NCI-H2196 (cell line): ENCODE measurements around the gene XKR8.

Experiments
- DNase-seq: peaks from one replicate; lab custom pipeline; 2025; ENCODE audit not compliant: unreplicated experiment; lab: John Stamatoyannopoulos, UW

XKR8 gene

GRCh38 chr1:27955076-27955475, 4.7 kb upstream of the XKR8 start:
- no peak for DNase-seq

DNA sequence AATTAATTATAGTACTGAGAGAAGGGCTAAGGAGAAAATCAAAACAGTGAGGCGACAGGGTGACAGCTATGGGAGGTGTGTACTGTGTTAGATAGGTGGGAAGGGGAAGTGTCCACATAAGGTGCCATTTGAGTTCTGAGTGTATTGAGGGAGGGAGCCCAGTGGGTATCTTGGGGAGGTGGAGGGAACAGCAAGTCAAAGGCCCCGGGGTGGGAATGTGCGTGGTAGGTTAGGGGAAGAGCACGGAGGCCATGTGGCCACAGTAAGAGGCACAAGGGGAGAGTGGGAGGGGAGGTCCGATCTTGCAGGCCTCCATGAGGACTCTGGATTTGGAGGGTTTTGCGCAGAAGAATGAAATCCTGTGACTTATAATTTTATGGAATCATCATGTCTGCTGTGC, 3.0 kb upstream of the XKR8 start:
- no peak for DNase-seq

DNA sequence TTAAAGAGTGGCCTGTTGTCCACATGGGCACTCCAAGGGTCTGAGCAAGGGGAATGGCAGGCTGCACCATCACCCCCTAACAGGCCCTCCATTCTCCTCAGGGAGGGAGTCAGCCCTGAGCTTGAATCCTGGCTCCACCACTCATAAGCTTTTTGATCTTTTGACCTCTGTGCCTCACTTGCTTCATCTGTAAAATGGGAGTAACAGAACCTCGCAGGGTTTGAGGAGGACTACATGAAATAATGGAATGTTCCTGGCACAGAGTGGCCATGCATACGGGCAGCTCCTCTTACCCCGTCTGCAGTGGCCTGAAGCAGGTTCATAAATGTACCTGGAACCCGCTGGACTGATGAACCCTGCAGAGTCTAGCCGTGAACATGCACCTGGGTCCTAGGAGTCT, 2.1 kb upstream of the XKR8 start:
- no peak for DNase-seq

DNA sequence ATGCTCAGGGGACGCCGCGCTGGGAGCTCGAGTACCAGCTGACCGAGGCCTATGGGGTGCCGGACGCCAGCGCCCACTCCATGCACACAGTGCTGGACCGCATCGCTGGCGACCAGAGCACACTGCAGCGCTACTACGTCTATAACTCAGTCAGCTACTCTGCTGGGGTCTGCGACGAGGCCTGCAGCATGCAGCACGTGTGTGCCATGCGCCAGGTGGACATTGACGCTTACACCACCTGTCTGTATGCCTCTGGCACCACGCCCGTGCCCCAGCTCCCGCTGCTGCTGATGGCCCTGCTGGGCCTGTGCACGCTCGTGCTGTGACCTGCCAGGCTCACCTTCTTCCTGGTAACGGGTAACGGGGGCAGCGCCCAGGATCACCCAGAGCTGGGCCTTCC, 1.3 kb upstream of the XKR8 start:
- DNase-seq = peak; percentile 45

DNA sequence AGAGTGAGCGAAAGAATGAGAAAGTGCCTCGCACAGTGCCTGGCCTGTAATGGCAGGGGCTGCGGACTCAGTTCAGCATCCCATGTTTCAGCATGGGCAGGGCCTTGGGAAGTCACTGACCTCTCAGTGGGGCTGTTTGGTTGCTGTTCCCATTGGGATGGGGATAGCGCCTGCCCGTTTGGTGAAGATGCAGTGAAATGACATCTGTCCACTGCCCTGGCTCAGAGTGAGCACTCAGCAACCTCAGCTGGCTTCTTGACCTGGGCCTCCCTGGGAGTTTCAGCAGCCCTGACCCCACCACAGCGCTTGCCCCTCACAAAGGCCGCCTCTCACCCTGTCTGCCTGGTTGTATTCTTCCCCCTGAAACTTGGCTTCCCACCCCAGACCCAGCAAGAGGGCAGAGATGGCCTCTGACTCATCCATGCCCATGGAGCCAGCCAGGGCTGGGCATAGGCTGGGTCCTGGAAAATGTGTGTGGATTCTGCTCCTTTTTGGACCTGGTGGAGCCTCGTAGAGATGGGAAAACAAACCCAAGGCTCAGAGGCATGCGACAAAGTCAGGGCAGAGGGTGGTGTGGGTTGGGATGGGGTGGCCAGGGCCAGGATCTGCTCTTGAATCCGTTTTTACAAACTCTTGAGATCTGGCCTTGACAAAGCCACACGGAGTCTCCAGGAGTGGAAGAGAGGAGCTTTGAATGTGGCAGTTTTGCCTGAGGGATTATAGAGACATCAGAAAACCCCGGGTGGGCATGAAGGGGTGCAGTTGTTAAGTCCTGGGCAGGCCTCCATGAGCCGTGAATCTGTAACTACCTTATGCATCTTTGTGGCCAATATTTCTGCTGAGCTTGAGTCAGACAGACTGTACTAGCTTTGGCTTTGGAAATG, 1.2 kb downstream of the XKR8 start:
- DNase-seq = no peak

GRCh38 chr1:27961646-27962221, 2.0 kb downstream of the XKR8 start:
- peak; percentile 26 for DNase-seq

DNA sequence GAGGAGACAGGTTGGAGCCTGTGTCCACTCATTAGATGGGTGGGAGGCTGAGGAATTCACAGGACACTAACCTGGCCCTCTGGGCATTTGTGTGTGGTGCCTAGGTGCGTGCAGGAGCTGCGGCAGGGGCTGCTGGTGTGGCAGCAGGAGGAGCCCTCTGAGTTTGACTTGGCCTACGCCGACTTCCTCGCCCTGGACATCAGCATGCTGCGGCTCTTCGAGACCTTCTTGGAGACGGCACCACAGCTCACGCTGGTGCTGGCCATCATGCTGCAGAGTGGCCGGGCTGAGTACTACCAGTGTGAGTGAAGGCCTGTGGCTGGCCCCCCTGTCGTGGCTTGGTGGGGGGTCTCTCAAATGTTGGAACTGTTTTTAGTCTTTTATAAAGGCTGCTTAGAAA, 3.6 kb downstream of the XKR8 start:
- no peak for DNase-seq

GRCh38 chr1:27966402-27967105, 6.8 kb downstream of the XKR8 start:
- DNase-seq = no peak

GRCh38 chr1:27967106-27967883, 7.5 kb downstream of the XKR8 start:
- DNase-seq = no peak

GRCh38 chr1:27967884-27968466, 8.2 kb downstream of the XKR8 start:
- no peak for DNase-seq

GRCh38 chr1:27968692-27969091, 8.9 kb downstream of the XKR8 start:
- no peak for DNase-seq

- DNase-seq = no peak
Observed at GRCh38 chr1:27970401-27970800, 10.6 kb downstream of the XKR8 start.

GRCh38 chr1:27971674-27972073, 11.9 kb downstream of the XKR8 start:
- DNase-seq = peak; percentile 23

- DNase-seq = no peak
Observed at GRCh38 chr1:27972141-27972540, 12.4 kb downstream of the XKR8 start.

DNA sequence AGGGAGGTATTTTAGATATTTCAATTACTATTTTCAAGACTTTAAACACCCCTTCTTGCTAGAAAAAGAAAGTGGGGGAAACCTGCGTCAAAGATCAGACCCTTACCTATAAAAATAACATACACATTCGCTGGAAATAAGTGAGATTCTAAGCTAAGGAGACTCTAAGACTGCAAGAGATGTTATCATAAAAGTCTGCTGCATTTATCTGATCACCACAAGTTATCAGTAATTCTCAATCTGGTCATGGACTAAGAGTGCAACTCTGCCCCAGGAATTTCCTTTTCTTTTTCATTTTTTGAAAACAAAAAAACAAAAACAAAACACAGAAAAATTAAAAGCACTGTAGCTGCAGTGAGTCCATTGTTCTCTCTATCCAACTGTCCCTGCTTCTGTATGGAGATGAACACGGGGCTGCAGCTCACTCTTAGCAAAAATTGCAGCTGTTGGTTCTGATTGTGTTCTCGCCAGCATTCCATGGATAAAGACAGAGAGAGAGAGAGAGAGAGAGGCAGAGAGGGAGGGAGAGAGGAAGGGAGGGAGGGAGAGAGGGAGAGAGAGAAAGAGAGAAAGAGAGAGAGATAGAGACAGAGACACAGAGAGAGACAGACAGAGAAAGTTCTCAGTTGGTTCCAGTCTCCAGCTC, 14.1 kb downstream of the XKR8 start:
- no peak for DNase-seq

DNA sequence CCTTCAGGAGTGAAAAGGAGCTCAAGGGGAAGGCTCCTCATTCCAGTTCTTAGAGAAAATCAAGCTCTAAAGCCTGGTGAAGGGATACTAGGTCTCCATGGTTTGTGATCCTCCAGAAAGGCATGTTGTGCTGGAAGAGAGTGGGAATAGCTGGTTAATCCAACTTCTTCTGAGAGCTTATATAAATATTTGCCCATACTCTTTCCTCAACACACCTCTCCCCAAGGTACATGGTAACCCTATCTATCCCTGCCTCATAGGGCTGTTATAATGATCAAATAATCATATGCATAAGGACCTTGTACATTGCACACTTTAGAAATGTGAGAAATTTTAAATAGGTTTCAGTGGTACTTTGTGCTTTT, 14.6 kb downstream of the XKR8 start:
- no peak for DNase-seq

DNA sequence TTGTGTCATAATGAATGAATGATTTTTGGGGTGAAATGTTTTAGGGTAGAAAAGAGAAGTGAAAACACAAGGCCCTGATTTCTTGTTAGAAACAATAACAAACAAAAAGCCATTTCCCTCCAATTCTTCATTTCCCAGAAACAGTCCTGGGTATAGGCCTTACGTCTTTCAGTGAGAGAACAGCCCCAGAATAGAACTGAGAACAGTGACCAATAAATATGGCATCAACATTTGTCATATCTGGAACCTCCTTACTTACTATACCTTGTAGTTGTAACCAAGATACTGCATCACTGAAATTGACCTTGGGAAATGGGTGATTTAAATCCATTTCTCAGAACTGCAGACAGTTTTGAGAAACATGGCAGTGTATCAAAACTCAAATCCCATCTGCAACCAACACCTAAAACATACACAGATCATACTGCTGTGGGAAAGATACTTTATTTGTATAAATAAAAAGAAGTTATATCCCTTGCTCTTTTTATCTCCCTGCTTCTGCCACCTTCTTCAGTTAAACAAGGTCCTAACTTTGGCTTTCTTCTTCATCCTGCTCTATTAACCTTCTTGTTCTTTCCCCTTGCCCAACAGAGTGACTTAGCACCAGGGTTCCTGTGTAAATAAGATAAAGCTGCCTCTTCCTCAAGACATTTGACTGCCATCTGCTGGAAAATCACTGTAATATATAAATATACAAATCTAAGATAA, 19.5 kb downstream of the XKR8 start:
- peak; percentile 32 for DNase-seq

DNA sequence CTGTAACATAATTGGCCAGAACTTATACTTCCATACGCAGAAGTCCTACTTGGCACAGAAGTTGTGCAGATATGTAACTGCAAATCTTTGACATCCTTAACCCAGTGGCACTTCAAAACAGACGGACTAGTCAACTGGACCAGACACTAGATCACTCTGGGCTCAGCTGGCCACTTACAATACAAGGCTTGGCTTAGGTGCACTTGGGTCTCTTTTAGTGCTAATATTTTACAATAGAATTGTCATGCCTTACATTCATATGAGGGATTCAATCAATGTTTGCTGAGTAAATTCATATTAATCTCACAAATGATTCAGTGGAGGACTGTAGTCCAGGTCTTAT, 20.1 kb downstream of the XKR8 start:
- DNase-seq = no peak

DNA sequence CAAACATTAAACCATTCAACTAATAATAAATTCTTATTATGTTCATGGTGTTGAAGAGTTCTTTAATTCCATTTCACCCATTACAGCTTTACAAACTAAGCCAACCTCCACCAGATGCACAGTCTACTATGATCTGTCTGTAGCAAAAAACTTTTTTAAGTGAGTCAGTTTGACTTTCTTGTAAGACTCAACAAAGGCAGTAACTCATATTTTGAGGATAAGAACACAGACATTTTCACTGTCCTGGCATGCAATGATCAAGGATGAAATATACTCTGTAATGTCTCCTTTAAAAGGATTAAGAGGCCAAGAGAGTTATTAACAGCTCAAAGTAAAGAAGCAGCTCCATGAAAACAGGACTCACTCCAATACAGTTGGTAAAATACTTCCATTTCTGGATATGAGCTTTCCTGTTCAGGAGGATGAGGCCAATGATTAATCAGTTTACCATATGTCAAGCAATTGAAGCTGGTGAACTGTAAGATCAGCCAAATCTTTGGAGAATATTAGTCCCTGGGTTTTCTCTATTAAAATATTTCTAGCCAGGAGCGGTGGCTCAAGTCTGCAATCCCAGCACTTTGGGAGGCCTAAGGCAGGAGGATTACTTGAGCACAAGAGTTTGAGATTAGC, 20.6 kb downstream of the XKR8 start:
- no peak for DNase-seq

DNA sequence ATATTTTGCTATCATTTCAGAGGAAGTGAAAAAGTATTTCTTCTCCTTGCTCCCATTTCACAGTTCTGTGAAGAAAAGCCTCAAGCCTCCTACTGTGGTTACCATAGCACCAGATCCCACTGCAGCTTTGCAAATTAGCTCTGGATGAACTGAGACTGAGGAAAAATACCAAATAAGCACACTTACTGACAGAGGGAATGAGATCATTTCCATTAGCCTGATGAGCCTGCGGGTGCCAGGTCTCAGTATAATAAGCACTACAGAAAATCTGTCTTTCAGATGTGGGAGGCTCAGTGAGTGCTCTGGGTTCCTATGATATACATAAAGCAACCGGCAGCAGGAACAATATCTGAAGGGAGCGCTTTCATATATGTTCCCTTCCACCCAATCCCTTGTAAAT, 21.4 kb downstream of the XKR8 start:
- no peak for DNase-seq
